ENCODE measurements around the gene GALNT15. TPM values are rescaled to one million over a fixed set of nuclear protein-coding genes. Genes with fewer than 3 reads are reported as not detected.

Gene GALNT15
- total and polyA plus RNA-seq, 2 donors: 2.6 to 41.2 TPM

GRCh38 chr3:16247282-16248061 lies 73.0 kb downstream of the GALNT15 start:
- peak overlapping the region in 1 of 2 donors; percentile 70 for H3K27ac ChIP-seq (ENCODE audit: low read depth in 1 of 2, low read length in 1 of 2)
- DNase-seq (ENCODE audit: low read depth in 6 of 9, low spot score in 9 of 9): peak; percentile 62 to 91 (median 80)
- H3K36me3 ChIP-seq (ENCODE audit: control insufficient read depth in 2 of 2, insufficient read depth in 2 of 2, low read length in 1 of 2): no peaks in the 10 kb centered on the region
- H3K4me1 ChIP-seq (ENCODE audit: control insufficient read depth in 2 of 2, insufficient read depth in 2 of 2, low read length in 2 of 2): peaks cover 0 to 13% of the 10 kb centered on the region in 2 donors
- H3K9me3 ChIP-seq (ENCODE audit: control insufficient read depth in 2 of 2, insufficient read depth in 1 of 2, low read length in 1 of 2): no peaks in the 10 kb centered on the region
- H3K27me3 ChIP-seq (ENCODE audit: control insufficient read depth in 2 of 2, insufficient read depth in 1 of 2, low read length in 1 of 2): no peaks in the 10 kb centered on the region
- no peak overlapping the region for H3K4me3 ChIP-seq (ENCODE audit: low read length in 2 of 2)
- WGBS: 39% methylated on average over 17 of the region's 17 CpGs

GRCh38 chr3:16248556-16248955 lies 74.1 kb downstream of the GALNT15 start:
- peaks cover 0 to 13% of the 10 kb centered on the region in 2 donors for H3K4me1 ChIP-seq (ENCODE audit: control insufficient read depth in 2 of 2, insufficient read depth in 2 of 2, low read length in 2 of 2)
- 97% methylated on average over 5 of the region's 5 CpGs for WGBS
- H3K36me3 ChIP-seq (ENCODE audit: control insufficient read depth in 2 of 2, insufficient read depth in 2 of 2, low read length in 1 of 2): no peaks in the 10 kb centered on the region
- H3K27me3 ChIP-seq (ENCODE audit: control insufficient read depth in 2 of 2, insufficient read depth in 1 of 2, low read length in 1 of 2): no peaks in the 10 kb centered on the region
- no peak overlapping the region for H3K4me3 ChIP-seq (ENCODE audit: low read length in 2 of 2)
- no peak for DNase-seq (ENCODE audit: low read depth in 6 of 9, low spot score in 9 of 9)
- no peaks in the 10 kb centered on the region for H3K9me3 ChIP-seq (ENCODE audit: control insufficient read depth in 2 of 2, insufficient read depth in 1 of 2, low read length in 1 of 2)
- H3K27ac ChIP-seq (ENCODE audit: low read depth in 1 of 2, low read length in 1 of 2): no peak overlapping the region

DNA sequence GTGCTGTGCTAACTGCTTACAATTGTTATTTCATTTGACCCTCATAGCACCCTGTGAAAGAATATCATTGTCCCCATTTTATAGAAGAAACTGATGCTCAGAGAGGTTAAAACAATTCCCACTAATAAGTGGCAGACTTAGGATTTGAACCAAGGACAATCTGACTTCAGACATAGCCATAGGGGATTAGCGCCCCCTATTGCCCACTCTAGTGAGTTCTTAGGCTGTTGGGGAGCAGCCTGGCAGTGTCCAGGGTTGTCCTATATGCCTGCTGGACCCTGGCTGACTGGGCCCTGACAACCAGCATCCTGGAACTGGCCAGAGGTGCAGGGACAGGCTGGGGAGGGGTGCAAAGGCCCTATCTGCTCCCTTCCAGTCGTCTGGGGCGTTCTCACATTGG lies 74.9 kb downstream of the GALNT15 start:
- DNase-seq (ENCODE audit: low read depth in 6 of 9, low spot score in 9 of 9): no peak
- Histone ChIP-seq H3K27ac (ENCODE audit: low read depth in 1 of 2, low read length in 1 of 2) (no peak overlapping the region), H3K27me3 (ENCODE audit: control insufficient read depth in 2 of 2, insufficient read depth in 1 of 2, low read length in 1 of 2) (no peaks in the 10 kb centered on the region), H3K9me3 (ENCODE audit: control insufficient read depth in 2 of 2, insufficient read depth in 1 of 2, low read length in 1 of 2) (no peaks in the 10 kb centered on the region), H3K4me3 (ENCODE audit: low read length in 2 of 2) (no peak overlapping the region), H3K36me3 (ENCODE audit: control insufficient read depth in 2 of 2, insufficient read depth in 2 of 2, low read length in 1 of 2) (no peaks in the 10 kb centered on the region), H3K4me1 (ENCODE audit: control insufficient read depth in 2 of 2, insufficient read depth in 2 of 2, low read length in 2 of 2) (peaks cover 0 to 16% of the 10 kb centered on the region in 2 donors)
- 81% methylated on average over 3 of the region's 3 CpGs for WGBS

DNA sequence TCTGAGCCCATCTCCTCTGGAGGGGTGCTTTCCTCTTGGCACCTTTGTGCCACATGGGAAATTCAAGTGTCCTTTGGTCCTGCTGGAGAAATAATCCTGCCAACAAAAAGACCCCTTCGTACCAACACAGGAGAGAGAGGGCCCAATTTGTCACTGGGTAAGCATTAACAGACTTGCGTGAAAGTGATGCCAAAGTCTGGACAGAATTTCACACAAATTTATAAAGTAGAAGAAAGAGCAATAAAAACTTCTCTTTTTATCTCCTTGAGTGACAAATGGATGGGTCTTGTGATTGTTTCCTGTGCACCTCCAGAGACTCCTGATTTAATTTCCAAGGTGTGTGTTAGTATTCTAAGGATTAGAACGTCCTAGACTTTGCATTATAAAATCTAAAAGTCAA lies 75.4 kb downstream of the GALNT15 start:
- DNase-seq (ENCODE audit: low read depth in 6 of 9, low spot score in 9 of 9): no peak
- Histone ChIP-seq H3K27me3 (ENCODE audit: control insufficient read depth in 2 of 2, insufficient read depth in 1 of 2, low read length in 1 of 2) (no peaks in the 10 kb centered on the region), H3K9me3 (ENCODE audit: control insufficient read depth in 2 of 2, insufficient read depth in 1 of 2, low read length in 1 of 2) (no peaks in the 10 kb centered on the region), H3K4me1 (ENCODE audit: control insufficient read depth in 2 of 2, insufficient read depth in 2 of 2, low read length in 2 of 2) (peaks cover 5 to 22% of the 10 kb centered on the region in 2 donors), H3K36me3 (ENCODE audit: control insufficient read depth in 2 of 2, insufficient read depth in 2 of 2, low read length in 1 of 2) (no peaks in the 10 kb centered on the region), H3K4me3 (ENCODE audit: low read length in 2 of 2) (no peak overlapping the region), H3K27ac (ENCODE audit: low read depth in 1 of 2, low read length in 1 of 2) (no peak overlapping the region)
- 94% methylated on average over 3 of the region's 3 CpGs for WGBS

- WGBS: 80% methylated on average over 9 of the region's 9 CpGs
- no peak overlapping the region for H3K4me3 ChIP-seq (ENCODE audit: low read length in 2 of 2)
- DNase-seq (ENCODE audit: low read depth in 6 of 9, low spot score in 9 of 9): no peak
- H3K4me1 ChIP-seq (ENCODE audit: control insufficient read depth in 2 of 2, insufficient read depth in 2 of 2, low read length in 2 of 2): peaks cover 9 to 30% of the 10 kb centered on the region in 2 donors
- no peak overlapping the region for H3K27ac ChIP-seq (ENCODE audit: low read depth in 1 of 2, low read length in 1 of 2)
- no peaks in the 10 kb centered on the region for H3K9me3 ChIP-seq (ENCODE audit: control insufficient read depth in 2 of 2, insufficient read depth in 1 of 2, low read length in 1 of 2)
- no peaks in the 10 kb centered on the region for H3K27me3 ChIP-seq (ENCODE audit: control insufficient read depth in 2 of 2, insufficient read depth in 1 of 2, low read length in 1 of 2)
- no peaks in the 10 kb centered on the region for H3K36me3 ChIP-seq (ENCODE audit: control insufficient read depth in 2 of 2, insufficient read depth in 2 of 2, low read length in 1 of 2)
These were observed 77.0 kb downstream of the GALNT15 start for GRCh38 chr3:16251316-16252085.

- 94% methylated on average over 7 of the region's 7 CpGs for WGBS
- Histone ChIP-seq H3K27ac (ENCODE audit: low read depth in 1 of 2, low read length in 1 of 2) (no peak overlapping the region), H3K9me3 (ENCODE audit: control insufficient read depth in 2 of 2, insufficient read depth in 1 of 2, low read length in 1 of 2) (no peaks in the 10 kb centered on the region), H3K36me3 (ENCODE audit: control insufficient read depth in 2 of 2, insufficient read depth in 2 of 2, low read length in 1 of 2) (no peaks in the 10 kb centered on the region), H3K27me3 (ENCODE audit: control insufficient read depth in 2 of 2, insufficient read depth in 1 of 2, low read length in 1 of 2) (no peaks in the 10 kb centered on the region), H3K4me3 (ENCODE audit: low read length in 2 of 2) (no peak overlapping the region), H3K4me1 (ENCODE audit: control insufficient read depth in 2 of 2, insufficient read depth in 2 of 2, low read length in 2 of 2) (peaks cover 9 to 26% of the 10 kb centered on the region in 2 donors)
- no peak for DNase-seq (ENCODE audit: low read depth in 6 of 9, low spot score in 9 of 9)
These were observed 77.9 kb downstream of the GALNT15 start for GRCh38 chr3:16252243-16252978.

DNA sequence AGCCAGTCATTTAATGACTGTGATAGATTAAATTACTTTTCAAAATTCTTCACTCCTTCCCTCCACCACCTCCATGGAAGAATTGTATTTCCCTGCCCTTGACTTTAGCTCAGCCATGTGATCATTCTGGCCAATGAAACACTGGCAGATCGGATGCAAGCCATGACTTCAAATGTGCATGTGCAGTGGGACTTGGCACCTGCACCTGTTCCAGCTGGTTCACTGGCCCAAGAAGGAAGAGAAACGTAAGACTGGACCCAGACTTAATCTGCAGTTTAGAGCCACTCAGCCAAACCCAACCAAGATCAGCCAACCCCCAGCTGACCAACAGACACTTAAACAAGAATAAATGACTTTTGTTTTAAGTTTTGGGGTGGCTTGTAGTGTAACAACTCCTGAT lies 78.5 kb downstream of the GALNT15 start:
- Histone ChIP-seq H3K4me3 (ENCODE audit: low read length in 2 of 2) (no peak overlapping the region), H3K9me3 (ENCODE audit: control insufficient read depth in 2 of 2, insufficient read depth in 1 of 2, low read length in 1 of 2) (no peaks in the 10 kb centered on the region), H3K27ac (ENCODE audit: low read depth in 1 of 2, low read length in 1 of 2) (no peak overlapping the region), H3K4me1 (ENCODE audit: control insufficient read depth in 2 of 2, insufficient read depth in 2 of 2, low read length in 2 of 2) (peaks cover 9 to 20% of the 10 kb centered on the region in 2 donors), H3K27me3 (ENCODE audit: control insufficient read depth in 2 of 2, insufficient read depth in 1 of 2, low read length in 1 of 2) (no peaks in the 10 kb centered on the region), H3K36me3 (ENCODE audit: control insufficient read depth in 2 of 2, insufficient read depth in 2 of 2, low read length in 1 of 2) (no peaks in the 10 kb centered on the region)
- WGBS: 93% methylated on average over 2 of the region's 2 CpGs
- DNase-seq (ENCODE audit: low read depth in 6 of 9, low spot score in 9 of 9): no peak

DNA sequence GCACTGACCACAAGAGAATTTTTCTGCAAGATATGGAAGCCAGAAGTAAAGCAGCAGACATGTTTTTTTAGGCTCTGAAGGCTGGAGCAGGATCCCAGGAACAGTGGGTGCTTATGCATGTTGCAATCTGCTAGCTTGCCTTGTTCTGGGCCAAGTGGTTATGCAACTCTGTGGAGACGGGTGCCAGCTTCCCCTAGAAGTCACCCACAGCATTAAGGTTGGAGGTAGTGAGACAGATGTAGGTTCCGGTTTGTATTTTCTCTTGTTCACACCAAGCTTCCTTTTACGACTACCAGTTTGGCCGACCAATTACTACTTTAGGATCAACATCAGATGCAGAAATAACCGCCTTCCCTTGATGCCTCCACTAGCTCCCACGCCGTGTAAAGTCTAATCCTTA lies 79.1 kb downstream of the GALNT15 start:
- Histone ChIP-seq H3K27me3 (ENCODE audit: control insufficient read depth in 2 of 2, insufficient read depth in 1 of 2, low read length in 1 of 2) (no peaks in the 10 kb centered on the region), H3K9me3 (ENCODE audit: control insufficient read depth in 2 of 2, insufficient read depth in 1 of 2, low read length in 1 of 2) (no peaks in the 10 kb centered on the region), H3K4me3 (ENCODE audit: low read length in 2 of 2) (no peak overlapping the region), H3K27ac (ENCODE audit: low read depth in 1 of 2, low read length in 1 of 2) (no peak overlapping the region), H3K36me3 (ENCODE audit: control insufficient read depth in 2 of 2, insufficient read depth in 2 of 2, low read length in 1 of 2) (no peaks in the 10 kb centered on the region), H3K4me1 (ENCODE audit: control insufficient read depth in 2 of 2, insufficient read depth in 2 of 2, low read length in 2 of 2) (peaks cover 9 to 22% of the 10 kb centered on the region in 2 donors)
- DNase-seq (ENCODE audit: low read depth in 6 of 9, low spot score in 9 of 9): no peak
- 96% methylated on average over 7 of the region's 7 CpGs for WGBS

DNA sequence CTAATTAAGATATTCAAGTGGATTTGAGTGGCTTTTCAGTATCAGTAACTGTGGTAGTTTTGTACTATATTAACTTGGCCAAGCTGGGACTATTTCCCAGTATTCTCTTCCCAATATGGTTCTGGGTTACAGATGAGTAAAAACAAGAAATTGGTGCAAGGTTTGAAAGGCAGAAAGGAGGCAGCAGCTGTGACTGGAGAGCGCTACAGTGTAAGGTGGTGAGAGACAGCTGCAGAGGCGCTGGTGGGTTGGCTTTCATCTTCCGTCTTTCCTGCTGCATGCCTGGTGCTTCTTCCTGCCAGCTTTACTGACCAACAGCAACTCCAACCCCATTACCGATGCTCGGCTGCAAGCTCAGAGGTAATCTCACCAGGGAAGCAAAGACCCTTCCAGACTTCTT lies 80.4 kb downstream of the GALNT15 start:
- 49% methylated on average over 5 of the region's 5 CpGs for WGBS
- Histone ChIP-seq H3K4me1 (ENCODE audit: control insufficient read depth in 2 of 2, insufficient read depth in 2 of 2, low read length in 2 of 2) (peaks cover 14 to 32% of the 10 kb centered on the region in 2 donors), H3K27ac (ENCODE audit: low read depth in 1 of 2, low read length in 1 of 2) (peak overlapping the region in 1 of 2 donors; percentile 38), H3K36me3 (ENCODE audit: control insufficient read depth in 2 of 2, insufficient read depth in 2 of 2, low read length in 1 of 2) (peaks cover 0 to 5% of the 10 kb centered on the region in 2 donors), H3K27me3 (ENCODE audit: control insufficient read depth in 2 of 2, insufficient read depth in 1 of 2, low read length in 1 of 2) (no peaks in the 10 kb centered on the region), H3K9me3 (ENCODE audit: control insufficient read depth in 2 of 2, insufficient read depth in 1 of 2, low read length in 1 of 2) (no peaks in the 10 kb centered on the region), H3K4me3 (ENCODE audit: low read length in 2 of 2) (no peak overlapping the region)
- peak in 2 of 9 donors; percentile 44 to 72 for DNase-seq (ENCODE audit: low read depth in 6 of 9, low spot score in 9 of 9)

All from thymus (tissue), 11 donors.